Keratinocyte (primary cell): ENCODE data around the gene GAB4. TPM values are rescaled to one million over a fixed set of nuclear protein-coding genes. Genes with fewer than 3 reads are reported as not detected.
"Not testable (repeated sequence)": the region's sequence is repeated elsewhere in the genome, so short reads cannot be mapped to it uniquely, and the experiment has no call there.

Experiments used
- DNase-seq: peaks from one replicate; pipeline ENCODE4 v3.0.0-alpha.2; 2011; ENCODE audit warnings: low read depth, missing footprints, low spot score
- FAIRE-seq: peaks from 2 replicates; lab custom pipeline; 2011; peaks lifted over from hg19 to GRCh38; lab: Jason Lieb, UNC
- H2AFZ ChIP-seq: 2 replicates; pipeline ENCODE4 v1.6.0; 2012; ENCODE audit warnings: low read length, control low read depth, inconsistent platforms; ENCODE audit not compliant: control insufficient read depth
- H3K27ac ChIP-seq: 2 replicates; pipeline ENCODE4 v1.5.1; 2011; ENCODE audit warnings: low read length; ENCODE audit not compliant: control insufficient read depth, insufficient read depth
- H3K27me3 ChIP-seq: 3 replicates; pipeline ENCODE4 v1.6.0; 2011; ENCODE audit warnings: low read length; ENCODE audit not compliant: control insufficient read depth, insufficient read depth; ENCODE audit errors: extremely low read depth
- H3K36me3 ChIP-seq, 2 experiments: 2 replicates in 1 of 2; 3 replicates in 1 of 2; pipeline ENCODE4 v1.5.1; 2011; ENCODE audit warnings: low read length in 2 of 2, mild to moderate bottlenecking in 1 of 2; ENCODE audit not compliant: control insufficient read depth in 2 of 2, insufficient read depth in 2 of 2; ENCODE audit errors: extremely low read depth in 1 of 2
- H3K4me1 ChIP-seq: 3 replicates; pipeline ENCODE4 v1.5.1; 2011; ENCODE audit warnings: low read length; ENCODE audit not compliant: control insufficient read depth, insufficient read depth; ENCODE audit errors: extremely low read depth
- H3K4me2 ChIP-seq: 3 replicates; pipeline ENCODE4 v1.6.0; 2011; ENCODE audit warnings: low read depth, low read length; ENCODE audit not compliant: control insufficient read depth, insufficient read depth; ENCODE audit errors: extremely low read depth
- H3K4me3 ChIP-seq, 3 experiments: fragments of 200-600 bp in 1 of 3; sonication (generic) in 1 of 3; 2 replicates in 2 of 3; 3 replicates in 1 of 3; pipeline ENCODE4 v1.5.1; 2011 to 2016; ENCODE audit warnings: low read length in 3 of 3, mild to moderate bottlenecking in 3 of 3, control low read depth in 2 of 3, inconsistent platforms in 1 of 3, low read depth in 1 of 3, mixed read lengths in 1 of 3, mixed run types in 1 of 3, moderate library complexity in 1 of 3; ENCODE audit not compliant: control insufficient read depth in 2 of 3, insufficient read depth in 2 of 3; ENCODE audit errors: extremely low read depth in 1 of 3
- H3K79me2 ChIP-seq: 2 replicates; pipeline ENCODE4 v1.6.0; 2012; ENCODE audit warnings: low read length; ENCODE audit not compliant: control insufficient read depth, insufficient read depth
- H3K9ac ChIP-seq: 3 replicates; pipeline ENCODE4 v1.6.0; 2011; ENCODE audit warnings: low read length; ENCODE audit not compliant: control insufficient read depth, insufficient read depth; ENCODE audit errors: extremely low read depth
- H3K9me1 ChIP-seq: 3 replicates; pipeline ENCODE4 v1.6.0; 2011; ENCODE audit warnings: low read length; ENCODE audit not compliant: control insufficient read depth, insufficient read depth; ENCODE audit errors: extremely low read depth
- H3K9me3 ChIP-seq: 2 replicates; pipeline ENCODE4 v1.5.1; 2012; ENCODE audit warnings: low read depth, low read length; ENCODE audit not compliant: control insufficient read depth
- H4K20me1 ChIP-seq: 3 replicates; pipeline ENCODE4 v1.6.0; 2011; ENCODE audit warnings: low read length; ENCODE audit not compliant: control insufficient read depth, insufficient read depth; ENCODE audit errors: extremely low read depth
- EZH2 ChIP-seq: IDR thresholded peaks from one replicate; pipeline ENCODE4 v1.6.1; 2012; ENCODE audit warnings: inconsistent platforms, mild to moderate bottlenecking, low read length, moderate library complexity
- dilution Hi-C: fragments of 300-500 bp; cut with MboI; formaldehyde crosslinking; loops from one replicate; pipeline ENCODE4 v1.7.0; 2020; ENCODE audit warnings: low sequenced_read_pairs; ENCODE audit not compliant: extremely low pct_ligation_motif_present
- polyA plus RNA-seq, 5 experiments: library from polyadenylated mRNA; depleted of rRNA in 3 of 5; stranded (reverse) in 3 of 5; stranded (forward) in 1 of 5; unstranded in 1 of 5; fragments of >200 nt; gene quantifications; 1 replicate in 1 of 5; 2 replicates in 3 of 5; 3 replicates in 1 of 5; pipeline versions ENCODE4 v1.2.1 to v1.2.3, GENCODE V29; 2011 to 2012; ENCODE audit warnings: missing spikeins in 2 of 5, low read depth in 1 of 5, low replicate concordance in 1 of 5
- TF ChIP-seq, protein P1 (sequence below), 3 experiments: IDR thresholded peaks in 1 of 3; conservative IDR thresholded peaks in 1 of 3; optimal IDR thresholded peaks in 1 of 3; 2 replicates in 2 of 3; 3 replicates in 1 of 3; pipeline versions ENCODE3 to v1.5.1; 2011; ENCODE audit warnings: low read length in 3 of 3, mild to moderate bottlenecking in 3 of 3, moderate library complexity in 2 of 3, control low read depth in 1 of 3, inconsistent platforms in 1 of 3; ENCODE audit not compliant: insufficient read depth in 2 of 3; ENCODE audit errors: extremely low read depth in 1 of 3

The GAB4 gene
- polyA plus RNA-seq, 1 donor (not counting 4 experiments of a cell fraction or from before 2014, with no cell fraction given): not detected

DNA sequence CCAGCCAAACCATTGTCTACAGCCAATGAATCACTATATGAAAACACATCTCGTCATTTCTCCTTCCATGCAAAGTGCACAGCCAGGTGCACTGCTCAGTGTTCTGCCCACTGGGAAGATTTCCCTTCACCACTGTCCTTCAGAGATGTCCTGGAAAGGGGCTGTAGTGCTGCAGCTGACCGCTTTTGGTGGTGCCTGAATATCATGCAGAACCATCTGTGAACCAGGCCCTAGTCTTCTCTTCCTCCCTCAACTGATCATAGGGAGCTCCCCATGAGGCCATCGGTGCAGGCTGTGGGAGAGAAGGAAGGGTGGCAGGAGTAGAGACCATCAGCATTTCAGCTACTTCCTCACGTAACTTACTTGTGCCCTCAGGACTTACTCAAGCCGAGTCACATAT, 70.2 kb downstream of the GAB4 start:
- H3K4me3 ChIP-seq: no peak overlapping the region
- H3K9me3 ChIP-seq: no peaks in the 10 kb centered on the region
- DNase-seq (no peak), FAIRE-seq (no peak)
- H3K79me2 ChIP-seq: no peaks in the 10 kb centered on the region
- no peaks in the 10 kb centered on the region for H3K4me1 ChIP-seq
- dilution Hi-C loops: no loop called here
- TF ChIP-seq, protein P1, sequence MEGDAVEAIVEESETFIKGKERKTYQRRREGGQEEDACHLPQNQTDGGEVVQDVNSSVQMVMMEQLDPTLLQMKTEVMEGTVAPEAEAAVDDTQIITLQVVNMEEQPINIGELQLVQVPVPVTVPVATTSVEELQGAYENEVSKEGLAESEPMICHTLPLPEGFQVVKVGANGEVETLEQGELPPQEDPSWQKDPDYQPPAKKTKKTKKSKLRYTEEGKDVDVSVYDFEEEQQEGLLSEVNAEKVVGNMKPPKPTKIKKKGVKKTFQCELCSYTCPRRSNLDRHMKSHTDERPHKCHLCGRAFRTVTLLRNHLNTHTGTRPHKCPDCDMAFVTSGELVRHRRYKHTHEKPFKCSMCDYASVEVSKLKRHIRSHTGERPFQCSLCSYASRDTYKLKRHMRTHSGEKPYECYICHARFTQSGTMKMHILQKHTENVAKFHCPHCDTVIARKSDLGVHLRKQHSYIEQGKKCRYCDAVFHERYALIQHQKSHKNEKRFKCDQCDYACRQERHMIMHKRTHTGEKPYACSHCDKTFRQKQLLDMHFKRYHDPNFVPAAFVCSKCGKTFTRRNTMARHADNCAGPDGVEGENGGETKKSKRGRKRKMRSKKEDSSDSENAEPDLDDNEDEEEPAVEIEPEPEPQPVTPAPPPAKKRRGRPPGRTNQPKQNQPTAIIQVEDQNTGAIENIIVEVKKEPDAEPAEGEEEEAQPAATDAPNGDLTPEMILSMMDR (optimal IDR thresholded peaks at IDR 0.05 in 1 of 3, IDR thresholded peaks at IDR 0.05 in 1 of 3, conservative IDR thresholded peaks at IDR 0.05 in 1 of 3; ENCODE audit: extremely low read depth in 1 of 3, insufficient read depth in 2 of 3, low read length in 3 of 3): no peak
- TF ChIP-seq EZH2: no peak
- H3K9ac ChIP-seq: no peak overlapping the region
- no peak overlapping the region for H3K27ac ChIP-seq
- H4K20me1 ChIP-seq: no peaks in the 10 kb centered on the region
- H2AFZ ChIP-seq: no peak overlapping the region
- H3K9me1 ChIP-seq: no peaks in the 10 kb centered on the region
- H3K36me3 ChIP-seq: no peaks in the 10 kb centered on the region
- no peaks in the 10 kb centered on the region for H3K27me3 ChIP-seq
- no peak overlapping the region for H3K4me2 ChIP-seq

DNA sequence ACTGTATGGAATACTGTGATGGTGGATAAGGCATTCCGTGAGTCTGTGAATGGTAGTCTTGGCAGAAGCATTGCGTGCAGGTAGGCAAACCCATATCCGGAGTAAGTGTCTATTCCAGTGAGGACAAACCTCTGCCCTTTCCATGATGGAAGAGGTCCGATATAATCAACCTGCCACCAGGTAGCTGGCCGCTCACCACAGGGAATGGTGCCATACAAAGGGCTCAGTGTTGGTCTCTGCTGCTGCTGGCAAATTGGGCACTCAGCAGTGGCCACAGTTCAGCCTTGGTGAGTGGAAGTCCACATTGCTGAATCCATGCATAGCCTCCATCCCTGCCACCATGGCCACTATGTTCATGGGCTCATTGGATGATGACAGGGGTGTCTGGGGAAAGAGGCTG, 70.8 kb downstream of the GAB4 start:
- H3K9me1 ChIP-seq, H3K79me2 ChIP-seq, dilution Hi-C loops, H3K27ac ChIP-seq, H3K4me3 ChIP-seq, H3K4me1 ChIP-seq, H3K9me3 ChIP-seq, DNase-seq, H3K9ac ChIP-seq, H3K27me3 ChIP-seq, H3K4me2 ChIP-seq, FAIRE-seq, H4K20me1 ChIP-seq, H2AFZ ChIP-seq, H3K36me3 ChIP-seq: not testable (repeated sequence)

DNA sequence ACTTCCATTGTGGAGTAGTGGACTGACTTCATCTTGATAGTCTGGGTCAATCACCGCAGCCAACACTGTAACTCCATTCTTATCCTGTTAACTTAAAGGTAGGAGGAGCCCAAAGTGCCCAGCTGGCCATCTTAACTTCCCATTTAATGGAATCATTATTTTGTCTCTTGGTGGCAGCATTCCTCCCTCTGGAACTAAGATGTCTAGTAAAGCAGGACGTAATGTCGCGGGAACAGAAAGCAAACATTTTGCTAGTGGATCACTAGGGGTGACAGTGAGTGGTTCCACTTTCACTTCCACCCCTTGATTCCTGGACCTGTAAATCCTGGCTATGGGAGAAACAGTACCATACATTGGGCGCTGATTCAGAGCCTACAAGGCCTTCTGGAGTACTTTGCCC, 71.4 kb downstream of the GAB4 start:
- Histone ChIP-seq H3K36me3 (no peaks in the 10 kb centered on the region), H3K4me3 (no peak overlapping the region), H3K27ac (no peak overlapping the region), H3K9ac (no peak overlapping the region), H2AFZ (no peak overlapping the region), H3K4me2 (no peak overlapping the region), H3K27me3 (no peaks in the 10 kb centered on the region), H3K4me1 (no peaks in the 10 kb centered on the region), H3K79me2 (no peaks in the 10 kb centered on the region), H3K9me1 (no peaks in the 10 kb centered on the region), H3K9me3 (no peaks in the 10 kb centered on the region), H4K20me1 (no peaks in the 10 kb centered on the region)
- dilution Hi-C loops: no loop called here
- TF ChIP-seq, protein P1 (optimal IDR thresholded peaks at IDR 0.05 in 1 of 3, IDR thresholded peaks at IDR 0.05 in 1 of 3, conservative IDR thresholded peaks at IDR 0.05 in 1 of 3; ENCODE audit: extremely low read depth in 1 of 3, insufficient read depth in 2 of 3, low read length in 3 of 3): no peak
- no peak for TF ChIP-seq EZH2
- FAIRE-seq: no peak
- DNase-seq: no peak
